Activated CD4-positive, CD25-positive, alpha-beta regulatory T cell treated with anti-CD3 and anti-CD28 coated beads, Interleukin-2, amount 50 U/mL, for 24 hours (primary cell): ENCODE data around the gene ATP12A.

Experiments used
- ATAC-seq, 2 donors: fragments of 150-1000 bp; cut with Tn5 transposase; one replicate each; pipeline ENCODE4 v1.10.0; 2021; ENCODE audit warnings: mild to moderate bottlenecking in 1 of 2, moderate library complexity in 1 of 2

The ATP12A gene

DNA sequence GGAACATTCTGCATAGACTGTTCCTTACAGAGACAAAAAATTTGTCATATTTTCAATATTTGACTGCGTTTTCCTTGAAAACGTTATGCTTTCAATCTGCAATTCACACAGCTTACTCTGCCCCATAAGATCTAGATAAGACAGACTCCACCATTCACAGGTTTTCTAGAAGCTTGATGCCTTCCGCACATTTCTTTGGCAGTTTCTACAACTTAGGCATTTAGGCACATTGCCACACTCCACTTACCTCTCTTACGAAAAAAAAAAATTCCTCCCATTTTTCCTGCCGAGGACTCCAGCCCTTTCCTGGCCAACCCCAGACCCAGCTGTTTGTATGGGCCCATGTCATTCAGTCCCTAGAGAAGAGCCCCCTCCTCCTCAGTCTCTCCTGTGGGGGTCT, 11.2 kb downstream of the ATP12A start:
- no peak for ATAC-seq

- ATAC-seq, result no peak
Measured at GRCh38 chr13:24692561-24692960, 12.4 kb downstream of the ATP12A start.

DNA sequence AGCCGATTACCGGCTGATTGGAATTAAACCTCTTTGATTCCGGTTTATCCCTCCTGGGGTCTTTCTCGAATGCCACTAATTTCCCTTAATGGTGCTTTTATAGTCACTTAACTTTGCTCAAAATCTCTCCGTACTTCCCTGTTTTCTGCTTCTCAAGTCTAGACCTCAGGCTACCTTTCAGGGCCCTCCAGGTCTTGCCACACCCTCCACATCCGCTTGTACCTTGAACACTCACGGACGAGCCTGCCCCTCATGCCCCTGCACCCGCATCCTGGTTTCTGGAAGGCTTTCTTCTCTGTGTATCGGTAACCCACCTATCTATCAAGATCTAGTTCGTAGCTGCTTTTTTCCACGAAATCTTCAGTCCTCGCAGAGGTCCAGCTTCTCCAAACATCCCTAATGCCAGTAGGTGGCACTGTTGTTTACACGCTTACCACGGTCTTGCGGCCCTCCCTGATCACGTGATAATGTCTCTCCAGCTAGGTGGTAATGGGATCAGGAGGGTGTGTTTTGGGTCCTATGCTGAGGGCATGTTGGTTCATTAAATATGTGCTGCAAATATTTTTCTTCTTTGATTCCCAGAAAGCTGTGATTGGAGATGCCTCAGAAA, 13.8 kb downstream of the ATP12A start:
- peak; percentile 74 to 79 for ATAC-seq

- ATAC-seq, result no peak
Measured at GRCh38 chr13:24694907-24695306, 14.7 kb downstream of the ATP12A start.

DNA sequence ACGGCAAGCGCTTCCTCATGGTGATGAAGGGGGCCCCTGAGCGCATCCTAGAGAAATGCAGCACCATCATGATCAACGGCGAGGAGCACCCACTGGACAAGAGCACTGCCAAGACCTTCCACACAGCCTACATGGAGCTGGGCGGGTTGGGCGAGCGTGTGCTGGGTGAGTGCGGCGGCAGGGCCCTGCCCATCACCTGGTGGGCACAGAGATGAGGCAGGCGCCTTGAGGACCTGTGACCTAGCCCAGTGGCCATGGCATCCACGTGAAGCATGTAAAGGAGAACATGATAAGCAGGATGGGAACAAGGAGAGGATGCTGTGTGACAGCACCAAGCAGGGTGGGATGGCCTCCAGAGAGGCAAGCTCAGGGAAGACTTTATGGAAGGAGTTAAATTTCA, 18.5 kb downstream of the ATP12A start:
- no peak for ATAC-seq

DNA sequence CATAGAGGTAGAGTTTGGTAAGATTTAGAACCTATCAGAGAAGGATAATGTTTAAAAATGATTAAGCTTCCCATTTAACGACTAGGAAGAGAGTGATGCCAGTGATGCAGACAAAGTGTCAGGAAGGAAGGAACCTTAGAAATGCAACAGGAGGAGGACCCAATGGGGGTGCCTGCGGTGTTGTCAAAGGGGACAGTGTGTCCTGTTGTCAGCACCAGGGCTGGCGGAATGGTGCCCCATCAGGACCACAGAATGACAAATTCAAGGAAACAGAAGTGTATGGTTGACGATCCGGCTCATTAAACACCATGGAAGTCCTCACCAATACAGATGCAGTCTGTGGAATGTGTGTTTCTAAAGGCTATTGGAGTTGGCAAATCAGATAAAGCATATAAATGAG, 19.3 kb downstream of the ATP12A start:
- ATAC-seq, result no peak

- ATAC-seq, result peak; percentile 70 to 76
Measured at GRCh38 chr13:24700539-24700938, 20.3 kb downstream of the ATP12A start.

GRCh38 chr13:24706886-24707585, 26.8 kb downstream of the ATP12A start:
- no peak for ATAC-seq

DNA sequence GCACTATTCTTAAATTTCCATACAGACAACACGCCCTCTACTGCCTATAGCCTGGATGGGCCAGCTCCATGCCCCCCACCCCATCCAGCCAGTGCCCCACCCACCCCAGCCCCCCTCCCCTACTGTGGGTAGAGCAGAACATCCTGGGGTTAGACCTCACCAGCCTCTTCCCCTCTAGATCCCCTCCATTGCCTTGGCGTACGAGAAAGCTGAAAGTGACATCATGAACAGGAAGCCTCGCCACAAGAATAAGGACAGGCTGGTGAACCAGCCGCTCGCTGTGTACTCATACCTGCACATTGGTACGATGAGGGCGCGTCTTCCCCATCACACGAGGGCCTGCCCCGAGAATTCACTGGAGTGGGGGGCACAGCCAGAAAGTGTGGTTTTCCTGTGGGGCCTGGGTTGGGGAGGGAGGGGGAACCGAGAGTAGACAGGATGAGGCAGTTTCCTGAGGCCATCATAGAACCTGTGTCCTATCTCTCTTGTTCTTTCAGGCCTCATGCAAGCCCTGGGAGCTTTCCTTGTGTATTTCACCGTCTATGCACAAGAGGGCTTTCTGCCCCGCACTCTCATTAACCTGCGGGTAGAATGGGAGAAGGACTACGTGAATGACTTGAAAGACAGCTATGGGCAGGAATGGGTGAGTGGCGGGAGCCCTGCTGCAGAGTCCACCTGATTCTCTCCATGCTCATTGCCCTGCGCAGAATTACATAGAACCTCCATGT, 29.1 kb downstream of the ATP12A start:
- peak; percentile 90 to 94 for ATAC-seq

DNA sequence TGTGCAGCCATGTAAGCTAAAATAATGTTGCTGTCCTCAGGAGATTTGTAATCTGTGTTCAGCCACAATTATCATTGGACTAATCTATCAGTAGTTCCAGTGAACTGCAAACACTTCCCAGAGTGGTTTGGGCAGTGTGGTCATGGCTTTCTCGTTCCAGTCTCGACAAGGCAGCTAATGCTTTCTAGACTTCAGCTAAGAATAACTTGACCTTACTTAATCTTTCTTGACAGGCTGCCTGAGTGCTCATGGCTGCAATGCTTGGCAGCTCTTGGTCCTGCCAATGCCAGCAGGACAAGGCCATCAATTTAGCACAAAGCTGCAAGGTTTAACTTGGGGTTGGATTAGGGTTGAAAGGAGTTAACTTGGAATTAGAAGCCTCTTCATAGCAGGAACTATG, 32.8 kb downstream of the ATP12A start:
- no peak for ATAC-seq

GRCh38 chr13:24716011-24716410, 35.8 kb downstream of the ATP12A start:
- ATAC-seq, result no peak

- ATAC-seq, result no peak
Measured at GRCh38 chr13:24716446-24716845, 36.2 kb downstream of the ATP12A start.

- no peak for ATAC-seq
Measured at GRCh38 chr13:24717217-24717616, 37.0 kb downstream of the ATP12A start.

DNA sequence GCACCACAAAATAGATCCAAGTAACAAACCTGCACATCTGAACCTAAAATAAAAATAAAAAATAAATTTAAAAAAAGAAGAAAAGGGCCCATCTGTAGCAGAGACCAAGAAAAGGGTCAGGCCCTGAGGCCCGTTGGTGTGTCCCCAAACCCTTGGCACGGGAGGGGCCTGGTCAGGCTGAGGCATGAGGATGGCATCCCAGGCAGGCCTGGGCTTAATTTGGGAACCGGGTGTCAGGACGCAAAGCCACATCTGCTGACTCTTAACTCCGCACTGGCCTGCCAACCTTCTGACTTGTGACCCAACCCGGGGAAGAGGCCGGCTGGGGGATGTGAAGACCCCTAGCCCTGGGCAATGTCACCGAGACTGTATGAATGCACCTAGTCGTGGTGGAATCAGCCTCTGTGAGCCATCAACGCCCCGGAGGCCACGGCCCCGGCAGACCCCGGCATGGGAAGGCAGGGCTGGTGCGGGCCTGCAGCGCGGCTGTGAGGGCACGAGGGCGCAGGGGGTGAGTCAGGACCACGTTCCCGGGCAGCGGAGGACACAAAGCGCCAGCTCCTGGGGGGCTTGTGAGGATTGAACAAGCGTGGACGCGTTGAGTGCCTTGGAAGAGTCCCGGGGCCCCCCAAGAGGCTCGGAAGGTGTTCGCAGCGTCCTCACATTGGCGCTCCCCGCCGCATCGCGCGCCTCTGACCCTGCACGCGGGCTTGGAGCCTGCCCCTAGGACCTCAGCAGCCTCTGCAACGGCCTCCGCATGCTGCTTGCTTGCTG, 38.2 kb downstream of the ATP12A start:
- ATAC-seq, result no peak

DNA sequence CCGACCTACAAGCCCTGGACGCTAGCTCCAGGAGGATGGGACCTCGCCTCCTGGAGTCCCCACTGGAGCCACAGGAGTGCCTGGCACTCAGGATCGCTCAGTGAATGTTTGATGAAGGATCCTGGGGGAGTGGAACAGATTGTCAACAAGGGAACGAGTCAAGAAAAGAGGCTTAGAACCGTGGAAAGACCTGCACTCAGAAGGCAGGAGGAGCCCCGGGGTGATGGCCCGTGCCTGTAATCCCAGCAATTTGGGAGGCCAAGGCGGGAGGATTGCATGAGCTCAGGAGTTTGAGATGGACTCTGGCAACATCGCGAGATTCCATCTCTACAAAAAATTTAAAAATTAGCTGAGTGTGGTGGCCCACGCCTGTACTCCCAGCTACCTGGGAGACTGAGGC, 38.9 kb downstream of the ATP12A start:
- ATAC-seq, result no peak

DNA sequence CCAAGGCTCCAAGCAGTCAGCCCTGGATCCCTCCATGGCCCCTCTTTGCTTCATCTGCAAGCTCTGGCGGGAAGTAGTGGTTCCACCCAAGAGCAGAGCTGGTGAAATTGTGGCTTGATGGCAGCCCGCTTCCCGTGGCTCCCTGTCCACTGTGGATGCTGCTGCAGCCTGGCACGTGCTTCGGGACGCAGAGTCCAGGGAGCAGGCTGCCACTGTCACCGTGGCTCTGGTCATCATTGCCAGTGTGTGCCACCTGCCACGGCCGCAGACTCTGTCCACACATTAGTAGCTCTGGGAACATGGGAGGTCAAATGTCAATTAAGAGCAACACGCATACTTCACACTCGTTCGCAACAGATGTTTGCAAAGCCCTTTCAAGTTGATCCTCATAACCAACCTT, 43.0 kb downstream of the ATP12A start:
- ATAC-seq, result no peak

DNA sequence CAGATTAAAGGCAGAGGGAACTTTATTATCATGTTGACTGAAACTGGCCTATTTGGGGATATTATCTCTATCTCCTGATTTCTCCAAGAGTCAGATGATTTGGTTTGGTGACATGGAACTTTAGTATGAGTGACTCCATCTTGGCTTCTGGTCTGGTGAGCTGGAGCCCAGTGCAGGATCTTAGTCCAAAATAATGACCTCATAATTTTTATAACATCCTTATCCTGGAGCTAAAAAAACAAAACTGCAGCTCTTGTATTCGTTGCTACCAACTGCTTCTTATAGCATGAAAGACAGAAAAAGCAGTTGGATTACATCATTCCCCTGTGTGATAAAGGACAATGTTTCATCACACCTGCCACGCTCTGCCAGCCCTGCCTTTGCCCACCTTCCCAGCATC, 44.5 kb downstream of the ATP12A start:
- no peak for ATAC-seq

DNA sequence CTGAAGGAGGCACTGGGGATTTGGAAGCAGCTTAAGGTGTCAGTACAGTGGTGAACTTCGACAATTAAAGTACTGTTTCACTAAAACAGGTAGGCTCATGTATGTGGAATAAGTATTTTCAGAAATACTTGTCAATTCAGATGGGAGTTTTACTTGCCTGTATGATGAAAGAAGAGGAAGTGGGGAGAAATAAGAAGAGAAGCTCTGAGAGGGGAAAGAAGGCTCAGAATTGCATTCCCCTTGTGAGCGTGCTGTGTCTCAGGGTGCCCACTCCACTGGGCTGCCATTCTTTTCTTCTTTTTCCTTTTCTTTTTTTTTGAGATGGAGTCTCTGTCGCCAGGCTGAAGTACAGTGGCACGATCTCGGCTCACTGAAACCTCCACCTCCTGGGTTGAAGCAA, 45.2 kb downstream of the ATP12A start:
- no peak for ATAC-seq

- ATAC-seq, result peak; percentile 93 to 98
Measured at GRCh38 chr13:24727731-24728601, 47.8 kb downstream of the ATP12A start.

GRCh38 chr13:24730873-24731567, 50.8 kb downstream of the ATP12A start:
- ATAC-seq, result peak in 1 of 2 donors; percentile 50

DNA sequence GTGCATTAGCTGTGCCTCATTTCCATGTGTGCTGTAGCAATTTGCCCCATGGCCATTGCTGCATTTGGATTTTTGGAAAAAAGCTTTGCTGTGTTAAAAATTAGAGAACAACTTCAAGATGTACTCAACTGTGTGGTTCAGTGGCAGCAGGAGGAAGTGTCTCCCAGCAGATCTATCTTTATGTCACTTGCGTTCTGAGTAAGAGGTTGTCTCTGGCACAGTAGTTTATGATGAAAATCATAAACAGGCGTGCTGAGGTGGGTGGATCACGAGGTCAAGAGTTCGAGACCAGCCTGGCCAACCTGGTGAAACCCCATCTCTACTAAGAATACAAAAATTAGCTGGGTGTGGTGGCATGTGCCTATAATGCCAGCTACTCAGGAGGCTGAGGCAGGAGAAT, 54.7 kb downstream of the ATP12A start:
- ATAC-seq, result no peak

DNA sequence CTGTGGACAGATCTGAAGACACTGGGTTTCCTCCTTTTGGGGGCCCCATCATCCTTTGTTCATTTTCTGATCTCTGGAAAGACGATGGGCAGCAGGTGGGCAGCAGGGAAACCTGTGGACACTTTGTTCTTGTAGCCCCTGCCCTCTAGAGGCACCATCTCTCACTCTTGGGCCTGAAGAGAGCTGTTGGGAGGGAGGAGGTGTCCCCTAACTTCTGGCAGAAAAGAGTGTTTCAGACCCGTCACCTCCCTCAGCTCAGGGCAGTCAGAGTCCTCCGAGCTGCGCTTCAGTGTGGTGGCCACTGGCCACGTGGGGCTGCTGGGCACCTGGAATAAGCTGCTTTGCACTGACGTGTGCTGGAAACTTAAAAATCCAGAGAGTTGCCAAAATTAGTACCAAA, 56.8 kb downstream of the ATP12A start:
- no peak for ATAC-seq
